GM18511 (cell line): ENCODE results near the gene ERBIN.

ENCODE experiments used
- ATAC-seq: cut with Tn5 transposase; IDR thresholded peaks from one replicate; pipeline ENCODE4 v1.9.1; 2021; ENCODE audit warnings: mild to moderate bottlenecking, moderate library complexity; ENCODE audit not compliant: unreplicated experiment

ERBIN gene

GRCh38 chr5:66113160-66113559 lies 186.8 kb downstream of the ERBIN start:
- no peak for ATAC-seq

- ATAC-seq = no peak
Observed at GRCh38 chr5:66118304-66118703, 191.9 kb downstream of the ERBIN start.

GRCh38 chr5:66122379-66123034 lies 196.1 kb downstream of the ERBIN start:
- ATAC-seq = no peak

- ATAC-seq = no peak
Observed at GRCh38 chr5:66129144-66129543, 202.8 kb downstream of the ERBIN start.

- ATAC-seq = no peak
Observed at GRCh38 chr5:66130493-66130892, 204.1 kb downstream of the ERBIN start.
